T-helper 2 cell (primary cell): ENCODE data around the gene SEC14L2.
A peak's percentile ranks its signal among the peaks of the same experiment; 100 is the strongest.
"Not testable (repeated sequence)": the region's sequence is repeated elsewhere in the genome, so short reads cannot be mapped to it uniquely, and the experiment has no call there.

Experiments
- DNase-seq, 5 experiments: peaks; one replicate each; pipeline versions ENCODE4 v3.0.0 to v3.0.0-alpha.2; 2012 to 2022

The SEC14L2 gene

DNA sequence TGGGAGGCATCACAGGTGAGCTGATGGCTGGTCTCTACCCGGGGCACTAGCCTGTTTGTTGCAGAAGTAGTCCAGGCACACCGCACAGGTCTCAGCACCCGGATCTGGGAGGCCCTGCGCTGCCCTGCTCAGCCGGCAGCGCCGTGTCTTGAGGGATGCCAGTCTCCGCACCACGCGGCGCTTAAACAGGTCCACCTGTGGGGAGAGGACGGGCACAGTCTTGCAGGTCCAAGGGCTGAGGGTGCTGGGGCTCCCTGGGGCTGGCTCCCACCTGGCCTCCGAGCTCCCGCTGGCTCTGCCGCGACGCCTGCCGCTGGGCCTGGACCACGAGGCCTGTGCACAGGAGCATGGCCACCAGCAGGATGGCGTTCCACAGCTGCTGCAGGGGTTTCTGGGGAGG, 16.8 kb upstream of the SEC14L2 start:
- no peak for DNase-seq

DNA sequence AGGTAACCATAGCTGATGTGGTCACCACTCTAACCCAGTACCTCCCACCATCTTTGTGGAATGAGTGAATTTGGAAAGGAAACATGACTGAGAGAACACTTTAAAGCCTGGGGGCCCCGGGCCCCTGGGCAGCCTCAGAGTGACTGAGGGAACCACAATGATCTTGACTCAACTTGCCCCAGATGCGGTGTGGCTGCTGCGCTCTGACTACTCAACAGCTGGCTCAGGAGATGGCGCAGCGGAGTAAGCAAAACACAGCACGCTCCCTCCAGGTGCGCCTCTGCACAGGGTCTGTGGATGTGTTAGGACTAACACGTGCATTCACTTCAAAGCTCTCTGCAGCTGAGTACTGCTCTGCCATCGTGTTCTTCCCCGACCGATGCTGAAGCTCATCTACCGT, 15.6 kb upstream of the SEC14L2 start:
- DNase-seq = no peak

DNA sequence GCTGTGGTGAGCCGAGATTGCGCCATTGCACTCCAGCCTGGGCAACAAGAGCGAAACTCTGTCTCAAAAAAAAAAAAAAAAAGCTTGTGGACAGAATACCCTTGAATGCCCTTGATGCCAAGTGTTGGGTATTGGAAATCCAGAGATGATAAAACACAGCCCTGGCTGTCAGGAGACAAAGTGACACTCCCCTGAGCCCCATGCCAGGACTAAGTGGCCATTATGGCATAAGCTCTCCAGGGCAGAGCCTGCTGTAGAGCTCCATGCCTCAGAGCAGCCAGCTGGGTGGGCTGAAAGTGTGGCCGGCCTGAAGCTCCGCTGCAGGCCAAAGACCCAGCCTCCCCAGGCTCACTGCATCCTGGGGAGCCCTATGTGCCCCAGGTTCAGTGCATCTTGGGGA, 14.5 kb upstream of the SEC14L2 start:
- DNase-seq = no peak

DNA sequence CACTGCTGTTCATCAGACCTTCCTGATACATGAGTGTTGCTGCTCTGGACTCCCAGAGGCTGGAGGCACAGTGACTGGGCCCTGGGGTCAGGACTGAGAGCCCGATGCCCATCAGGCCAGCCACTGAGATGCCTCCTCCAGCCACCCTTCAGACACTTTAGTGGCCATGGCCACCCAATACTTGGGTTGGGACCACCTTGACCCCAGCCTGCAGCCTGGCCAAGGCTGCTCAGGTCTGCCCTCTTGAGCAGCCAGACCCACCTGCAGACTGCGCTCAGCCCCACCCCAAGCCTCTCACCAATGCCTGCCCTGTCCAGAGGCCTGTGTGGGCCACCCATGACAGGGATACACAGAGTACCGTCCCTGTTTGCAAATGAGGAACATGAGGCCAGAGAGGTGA, 13.8 kb upstream of the SEC14L2 start:
- no peak for DNase-seq

DNA sequence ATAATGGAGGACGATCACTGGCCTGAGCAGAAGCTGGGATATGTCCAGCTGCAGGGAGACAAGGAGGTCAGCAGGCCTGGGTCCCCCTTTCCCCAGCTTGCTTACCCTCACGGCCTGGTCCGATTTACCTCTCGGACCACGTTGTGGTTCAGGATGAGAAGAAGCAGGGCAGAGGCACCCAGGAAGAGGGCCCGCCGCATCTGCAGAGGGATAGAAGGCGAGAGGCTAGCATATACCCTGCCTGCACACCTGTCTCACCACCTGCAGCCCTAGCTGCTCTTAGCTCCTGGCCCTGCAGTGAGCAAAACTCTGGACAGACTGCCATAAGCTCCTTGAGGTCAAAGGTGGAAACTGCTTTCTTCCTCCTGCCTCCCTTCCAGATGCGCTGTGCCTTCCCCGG, 10.9 kb upstream of the SEC14L2 start:
- no peak for DNase-seq

DNA sequence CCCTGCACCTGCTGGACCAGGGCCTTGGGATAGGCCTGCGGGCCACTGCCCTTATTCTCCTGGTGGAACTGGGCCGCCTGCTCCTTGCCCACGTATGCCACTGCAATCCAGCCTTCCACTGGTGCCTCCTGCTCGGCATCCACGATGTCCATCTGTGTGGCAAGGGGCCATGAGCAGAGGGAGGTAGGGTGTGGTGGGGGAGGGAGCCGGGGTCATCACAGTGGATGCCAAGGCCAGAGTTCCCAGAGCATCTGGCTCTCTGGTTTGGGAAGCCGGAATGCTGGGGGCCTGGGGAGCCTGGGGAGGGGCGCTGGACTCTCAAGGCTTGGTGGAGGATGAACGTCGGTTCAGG, 10.2 kb upstream of the SEC14L2 start:
- no peak for DNase-seq

DNA sequence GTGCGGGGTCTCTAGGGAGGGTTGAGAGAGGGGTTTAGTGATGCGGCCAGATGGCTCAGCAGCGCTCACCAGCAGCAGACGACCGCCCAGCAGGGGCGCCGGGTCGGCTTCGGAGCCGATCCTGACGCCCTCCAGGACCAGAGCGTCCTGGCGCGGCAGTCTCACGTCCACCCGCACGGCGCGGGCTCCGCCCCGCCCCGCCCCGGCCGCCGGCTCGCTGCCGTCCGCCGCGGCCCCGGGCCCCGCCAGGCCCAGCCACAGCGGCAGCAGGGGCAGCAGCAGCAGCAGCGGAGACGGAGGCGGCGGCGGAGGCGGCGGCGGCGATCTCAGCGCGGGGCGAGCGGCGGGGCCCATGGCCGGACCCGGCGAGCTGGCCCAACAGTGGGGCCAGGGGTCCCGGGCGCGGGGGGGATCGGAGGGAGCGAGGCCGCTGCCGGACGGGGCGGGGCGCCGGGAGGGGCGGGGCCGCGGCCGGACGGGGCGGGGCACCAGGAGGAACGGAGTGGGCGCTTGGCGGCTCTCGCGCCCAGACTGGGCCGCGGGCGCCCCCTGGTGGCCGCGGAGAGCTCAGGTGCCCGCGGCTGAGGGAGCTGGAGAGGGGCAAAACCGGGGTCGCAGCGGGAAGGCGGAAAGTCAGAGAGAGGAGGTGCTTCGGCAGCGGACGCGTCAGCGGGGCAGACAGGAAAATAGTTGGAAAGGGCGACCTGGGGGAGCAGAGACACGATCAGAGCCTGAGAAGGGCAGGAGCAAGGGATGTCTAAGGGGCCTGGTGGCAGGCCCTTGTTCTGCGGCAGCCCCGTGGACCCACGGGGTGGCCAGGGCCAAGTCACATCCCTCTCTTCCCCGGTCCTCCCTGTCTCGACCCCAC, 9.6 kb upstream of the SEC14L2 start, which contains the start of gene RNF215:
RNF215 (minus strand) TSS at position 452 of the 868 bp plus-strand sequence; CDS start at position 354, 98 bp downstream.
- peak; percentile 66 to 78 (median 71) for DNase-seq

DNA sequence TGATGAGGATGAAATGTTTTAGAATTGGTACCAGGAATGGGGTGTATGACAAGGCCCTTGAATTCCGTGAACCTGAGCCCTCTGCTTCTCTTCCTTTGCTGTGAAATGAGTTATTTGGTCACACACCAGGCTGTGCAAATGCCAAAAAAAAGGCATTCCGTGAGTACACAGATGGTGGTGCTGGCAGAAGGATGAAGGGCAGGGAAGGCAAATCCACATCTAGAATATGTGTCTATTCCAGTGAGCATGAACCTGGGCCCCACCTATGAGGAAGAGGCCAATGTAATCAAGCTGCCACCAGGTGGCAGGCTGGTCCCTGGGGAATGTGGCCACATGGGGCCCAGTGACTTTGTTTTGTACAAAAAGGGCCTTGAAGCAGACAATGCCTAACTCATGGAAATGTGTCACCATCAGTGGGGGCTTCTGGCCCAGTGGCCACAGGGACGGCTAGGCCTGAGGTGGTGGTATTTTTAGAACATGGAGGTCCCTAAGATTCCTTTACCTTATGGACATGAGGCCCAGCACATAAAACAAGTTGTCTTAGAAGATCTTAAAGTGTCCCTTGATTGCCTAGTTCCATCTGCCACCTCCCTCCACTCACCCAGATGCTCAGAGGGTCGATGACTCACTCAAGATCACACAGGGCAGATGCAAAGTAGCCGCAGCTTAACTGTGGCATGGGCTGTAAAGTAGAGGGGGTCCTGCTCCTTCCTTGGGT, 5.7 kb upstream of the SEC14L2 start:
- DNase-seq = peak; percentile 47 to 84 (median 67)

DNA sequence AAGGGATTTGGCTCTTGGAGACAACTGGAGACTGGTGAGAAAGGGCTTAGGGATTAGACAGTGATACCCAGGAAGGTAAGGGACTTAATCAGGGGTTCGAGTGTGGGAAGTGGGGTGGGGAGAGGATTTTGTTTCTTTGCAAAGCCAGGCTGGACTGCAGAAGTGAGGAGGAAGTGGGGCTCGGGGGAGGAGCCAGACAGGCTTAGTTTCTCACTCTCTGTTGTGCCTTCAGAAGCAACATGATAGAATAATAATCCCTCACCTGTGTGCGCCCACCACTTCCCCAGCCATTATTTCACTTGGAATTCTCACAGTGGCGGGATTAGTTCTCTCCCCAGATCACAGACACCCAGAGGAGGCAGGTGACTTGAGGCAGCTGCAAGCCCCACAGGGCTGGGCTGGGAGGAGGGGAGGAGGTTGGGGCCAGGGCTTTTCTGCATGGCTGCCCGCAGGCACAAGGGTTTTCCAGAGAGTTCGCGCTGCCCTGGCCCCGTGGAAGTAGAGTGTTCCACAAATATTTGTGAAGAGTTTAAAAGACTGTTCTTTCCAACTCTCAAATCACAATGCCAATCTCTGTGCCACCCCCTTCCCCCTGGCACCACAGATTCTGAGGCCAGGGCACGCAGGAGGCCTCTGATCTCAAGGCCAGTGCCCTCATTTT, 4.0 kb upstream of the SEC14L2 start:
- DNase-seq = no peak

DNA sequence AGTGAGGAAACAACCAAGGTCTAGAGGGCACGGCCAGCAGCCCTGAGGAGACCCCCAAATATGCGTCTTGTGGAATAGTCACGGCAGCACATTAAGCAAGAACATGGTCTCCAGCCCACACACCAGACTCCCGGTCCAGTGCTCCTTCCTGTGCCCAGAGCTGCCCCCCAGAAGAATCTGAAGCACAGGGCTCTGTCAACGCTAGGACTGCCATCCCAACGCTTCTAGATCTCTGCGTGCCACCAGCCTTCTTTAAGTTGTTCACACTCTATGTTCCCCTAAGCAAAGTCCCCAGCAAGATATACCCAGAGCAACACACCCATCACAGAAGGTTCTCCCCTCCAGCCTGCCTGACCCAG, 3.5 kb upstream of the SEC14L2 start:
- DNase-seq = no peak

DNA sequence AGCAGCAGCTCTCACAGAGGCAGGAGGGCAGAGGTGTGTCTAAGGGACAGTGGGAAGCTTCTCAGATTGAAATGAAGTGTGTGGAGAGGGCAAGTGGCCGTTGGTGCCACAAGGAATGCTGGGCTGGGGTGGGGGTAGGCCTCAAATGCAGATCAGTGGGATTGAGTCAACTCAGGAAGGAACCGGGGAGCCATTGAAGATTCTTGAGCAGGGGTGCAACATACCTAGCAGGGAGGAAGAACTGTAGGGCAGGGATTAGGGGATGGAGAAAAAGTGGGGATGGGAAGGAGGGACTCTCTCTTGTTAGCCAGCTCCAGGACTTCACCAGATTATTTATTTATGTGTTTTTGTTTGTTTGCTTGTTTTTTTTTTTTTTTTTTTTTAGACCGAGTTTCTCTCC, 2.9 kb upstream of the SEC14L2 start:
- no peak for DNase-seq

DNA sequence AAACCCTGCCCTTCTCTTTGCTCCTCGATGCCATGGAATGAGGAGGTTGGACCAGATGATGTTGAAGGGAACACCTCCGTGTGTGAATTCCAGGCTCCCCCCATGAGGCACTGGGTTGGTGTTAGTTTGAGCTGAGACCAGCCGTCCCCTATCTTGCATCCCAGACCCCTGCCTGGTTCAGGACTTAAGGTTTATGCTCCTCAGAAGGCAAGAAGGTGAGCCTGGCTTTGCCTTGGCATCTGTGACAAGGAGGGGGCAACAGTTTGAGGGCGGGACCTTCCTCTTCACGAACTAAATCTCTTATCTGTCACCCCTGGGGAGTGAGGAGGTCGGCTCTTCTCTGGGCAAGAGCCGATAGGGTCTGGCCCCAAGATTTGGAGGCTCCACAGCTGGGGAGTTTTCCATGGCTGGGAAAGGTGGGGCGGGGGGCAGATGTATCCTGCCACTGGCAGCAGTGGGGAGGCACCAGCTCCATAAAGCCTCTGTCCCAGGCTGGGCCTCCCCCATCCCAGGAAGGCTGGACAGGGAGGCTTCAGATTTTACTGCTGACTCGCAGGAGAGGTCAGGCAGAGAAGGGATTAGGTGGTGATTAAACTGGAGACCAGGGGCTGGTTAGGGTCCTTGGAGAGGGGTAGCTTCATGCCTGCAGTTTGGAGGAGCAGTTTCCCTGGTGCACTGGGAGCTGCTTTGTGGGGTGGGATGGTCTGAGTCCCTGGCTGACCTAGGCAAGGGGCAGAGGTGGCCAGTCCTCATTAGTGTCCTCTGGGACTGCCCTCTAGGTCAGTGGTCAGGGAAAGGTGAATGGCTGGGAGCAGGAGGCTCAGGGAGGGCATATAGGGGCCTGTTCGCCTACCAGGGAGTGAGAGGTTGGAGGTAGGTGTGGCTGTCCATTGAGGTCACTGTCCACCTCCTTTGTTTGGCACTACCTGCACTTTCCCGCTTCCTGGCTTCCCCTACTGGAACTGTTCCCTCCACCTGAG, 1.1 kb downstream of the SEC14L2 start:
- DNase-seq = no peak

DNA sequence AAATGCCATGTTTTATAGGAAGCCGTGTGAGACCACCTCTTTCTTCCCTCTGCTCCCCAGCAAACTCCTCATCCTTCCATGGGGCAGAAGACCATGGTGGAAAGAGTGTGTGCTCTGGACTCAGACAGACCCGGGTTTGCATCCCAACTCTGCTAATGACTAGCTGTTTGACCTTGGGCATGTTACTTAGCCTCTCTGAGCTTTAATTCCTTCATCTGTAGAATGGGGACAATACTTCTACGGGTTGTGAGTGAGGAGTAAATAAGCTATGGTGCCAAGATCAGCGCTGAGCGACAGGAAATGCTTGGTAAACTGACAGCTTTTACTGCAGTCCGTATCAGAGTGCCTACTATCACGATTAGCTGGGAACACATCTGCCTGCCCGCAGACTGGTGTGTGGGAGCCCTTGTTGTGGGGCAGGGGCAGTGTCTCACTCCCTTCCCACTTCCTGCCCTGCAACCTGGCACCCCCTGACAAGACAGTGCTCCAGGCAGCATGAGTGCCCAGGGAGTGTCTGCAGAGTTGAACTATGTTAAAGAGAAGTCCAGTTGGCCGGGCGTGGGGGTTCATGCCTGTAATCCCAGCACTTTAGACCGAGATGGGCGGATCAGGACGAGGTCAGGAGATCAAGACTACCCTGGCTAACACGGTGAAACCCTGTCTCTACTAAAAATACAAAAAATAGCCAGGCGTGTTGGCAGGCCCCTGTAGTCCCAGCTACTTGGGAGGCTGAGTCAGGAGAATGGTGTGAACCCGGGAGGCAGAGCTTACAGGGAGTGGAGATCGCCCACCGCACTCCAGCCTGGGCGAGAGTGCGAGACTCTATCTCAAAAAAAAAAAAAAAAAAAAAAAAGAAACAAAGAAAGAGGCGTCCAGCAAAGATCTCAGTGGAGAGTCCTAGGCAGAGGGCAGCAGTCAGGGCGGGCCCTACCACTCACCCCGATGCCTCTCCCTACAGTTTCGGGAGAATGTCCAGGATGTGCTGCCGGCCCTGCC, 2.2 kb downstream of the SEC14L2 start:
- peak in 1 of 5 experiments; percentile 42 for DNase-seq

DNA sequence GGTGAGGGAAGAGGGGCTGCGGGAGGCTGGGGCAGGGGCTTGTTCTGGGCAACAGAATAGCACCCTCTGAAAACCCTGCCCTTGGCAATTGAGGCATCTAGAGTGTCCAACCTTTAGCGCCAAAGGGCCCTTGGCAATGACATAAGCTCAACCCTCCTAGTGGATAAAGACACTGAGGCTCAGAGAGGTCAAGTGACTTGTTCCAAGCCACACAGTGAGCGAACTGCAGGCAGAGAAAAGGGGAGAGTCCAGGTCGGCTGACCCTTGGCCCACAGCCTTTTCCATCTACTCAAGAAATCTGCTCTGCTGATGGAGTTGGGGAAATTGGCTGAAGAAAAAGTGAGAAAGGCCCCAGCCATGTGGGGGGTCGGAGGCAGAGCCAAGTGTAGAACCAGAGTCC, 2.9 kb downstream of the SEC14L2 start:
- DNase-seq = no peak

DNA sequence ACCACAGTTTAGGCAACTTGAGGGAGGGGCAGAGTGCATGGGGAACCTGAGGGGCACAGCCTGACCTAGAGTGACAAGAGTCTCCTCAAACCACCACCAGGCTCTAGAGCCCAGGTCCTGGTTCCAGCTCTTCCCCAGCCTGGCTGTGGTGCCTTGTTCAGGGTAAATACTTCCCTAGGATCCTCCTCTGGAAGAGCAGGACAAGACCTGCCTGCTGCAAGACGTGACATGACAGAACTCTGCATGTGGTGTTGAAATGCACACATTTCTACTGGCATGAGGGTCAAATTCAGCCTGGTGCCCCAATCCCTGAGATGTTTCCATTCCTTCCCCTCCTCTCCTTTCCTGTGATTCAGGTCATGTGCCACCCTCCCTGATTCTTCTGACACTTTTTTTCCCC, 3.3 kb downstream of the SEC14L2 start:
- no peak for DNase-seq

DNA sequence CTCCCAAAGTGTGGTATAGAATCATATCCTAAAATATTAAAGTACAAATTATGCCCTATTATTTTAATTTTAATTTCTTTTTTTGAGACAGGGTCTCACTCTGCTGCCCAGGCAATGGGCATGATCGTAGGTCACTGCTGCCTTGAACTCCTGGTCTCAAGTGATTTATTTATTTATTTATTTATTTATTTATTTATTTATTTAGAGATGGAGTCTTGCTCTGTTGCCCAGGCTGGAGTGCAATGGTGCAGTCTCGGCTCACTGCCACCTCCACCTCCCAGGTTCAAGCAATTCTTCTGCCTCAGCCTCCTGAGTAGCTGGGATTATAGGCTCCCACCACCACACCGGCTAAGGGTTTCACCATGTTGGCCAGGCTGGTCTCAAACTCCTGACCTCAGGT, 4.2 kb downstream of the SEC14L2 start:
- DNase-seq = not testable (repeated sequence)

DNA sequence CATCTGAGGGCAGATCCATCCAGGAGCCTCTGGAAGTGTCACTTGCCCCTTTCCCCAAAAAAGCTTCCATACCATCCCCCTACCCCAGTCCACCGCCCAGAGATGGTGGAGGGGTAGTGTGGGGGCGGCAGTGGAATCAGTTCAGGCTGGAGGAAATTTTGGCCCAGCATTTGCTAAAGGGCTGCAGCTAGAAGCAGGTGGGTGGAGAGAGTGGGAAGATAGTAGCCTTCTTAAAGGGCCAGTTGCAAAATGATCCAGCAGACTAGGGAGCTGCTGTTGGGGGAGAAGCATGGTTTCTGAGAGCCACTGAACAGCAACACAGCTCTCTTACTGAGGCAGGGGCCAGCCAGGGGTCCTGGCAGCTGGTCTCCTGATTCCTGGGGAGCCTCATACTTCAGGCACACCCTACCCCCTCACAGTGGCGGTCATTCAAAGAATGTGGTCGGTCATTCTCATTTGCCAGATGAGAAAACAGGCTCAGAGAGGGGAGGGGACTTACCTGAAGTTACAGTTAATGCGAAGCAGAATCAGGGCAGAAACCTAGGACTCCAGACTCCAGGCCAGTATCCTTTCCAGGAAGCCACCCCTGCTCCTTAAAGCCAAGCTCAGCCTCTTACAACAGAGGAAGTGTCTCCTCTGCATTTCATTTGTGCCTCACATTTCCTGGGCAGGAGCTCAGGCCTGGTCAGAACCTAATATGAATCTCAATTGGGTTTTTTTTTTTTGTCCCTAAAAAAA, 5.4 kb downstream of the SEC14L2 start:
- no peak for DNase-seq

DNA sequence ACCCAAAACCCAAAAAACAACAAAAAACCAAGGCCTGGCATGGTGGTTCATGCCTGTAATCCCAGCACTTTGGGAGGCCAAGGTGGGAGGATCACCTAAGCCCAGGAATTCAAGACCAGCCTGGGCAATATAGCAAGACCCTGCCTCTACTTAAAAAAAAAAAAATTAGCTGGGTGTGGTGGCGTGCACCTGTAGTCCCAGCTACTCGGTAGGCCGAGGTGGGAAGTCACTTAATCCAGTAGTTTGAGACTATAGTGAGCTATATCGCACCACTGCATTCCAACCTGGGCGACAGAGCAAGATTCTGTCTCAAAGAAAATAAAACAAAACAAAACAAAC, 5.9 kb downstream of the SEC14L2 start:
- not testable (repeated sequence) for DNase-seq

DNA sequence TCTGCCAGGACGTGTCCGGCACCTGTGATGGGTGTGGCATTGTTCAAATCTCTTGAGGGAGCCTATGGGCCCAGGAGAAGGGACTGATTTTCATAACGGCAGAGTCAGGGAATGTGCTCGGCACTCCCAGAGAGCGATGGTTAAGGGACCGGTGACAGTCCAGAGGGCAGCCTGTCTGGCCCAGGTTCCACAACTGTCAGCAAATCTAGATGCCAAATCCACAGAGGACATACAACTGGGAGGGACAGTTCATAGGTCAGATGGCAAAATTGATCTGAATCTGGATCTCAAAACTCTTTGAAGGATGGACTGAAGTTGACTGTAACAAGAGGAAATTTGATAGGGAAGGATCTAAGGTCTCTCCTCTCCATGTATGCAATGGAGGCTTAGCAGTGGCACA, 7.5 kb downstream of the SEC14L2 start:
- no peak for DNase-seq

DNA sequence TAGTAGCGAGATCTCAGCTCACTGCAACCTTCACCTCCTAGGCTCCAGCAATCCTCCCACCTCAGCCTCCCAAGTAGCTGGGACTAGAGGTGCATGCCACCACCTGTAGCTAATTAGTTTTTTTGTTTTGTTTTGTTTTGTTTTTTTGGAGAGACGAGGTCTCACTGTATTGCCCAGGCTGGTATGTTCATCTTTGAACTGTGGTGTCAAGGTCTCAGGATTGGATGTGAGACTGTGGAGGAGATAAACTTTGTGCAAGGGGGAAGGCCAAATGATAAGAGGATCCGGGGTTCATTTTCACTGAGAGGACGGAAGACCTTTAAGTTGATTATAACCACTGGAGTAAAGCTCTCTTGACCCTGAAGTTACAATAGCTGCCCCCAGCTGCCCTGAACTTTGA, 8.9 kb downstream of the SEC14L2 start:
- DNase-seq = no peak

DNA sequence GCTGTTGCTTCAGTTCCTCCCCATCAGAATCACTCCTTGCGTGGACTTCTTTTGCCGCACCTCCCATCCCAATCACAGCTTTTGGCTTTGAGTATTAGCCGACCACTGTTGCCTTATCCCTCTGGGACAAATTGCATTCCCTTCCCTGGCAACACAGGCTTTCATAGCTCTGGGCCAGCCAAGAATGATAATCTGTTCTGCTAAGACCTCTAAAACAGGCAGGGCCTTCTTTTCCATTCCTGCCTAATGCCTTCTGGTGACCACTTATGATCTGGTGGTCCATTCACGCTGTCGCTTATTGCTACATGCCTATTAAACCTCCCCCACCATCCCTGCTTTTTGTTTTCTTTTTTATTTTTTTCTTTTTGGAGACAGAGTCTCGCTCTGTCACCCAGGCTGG, 9.6 kb downstream of the SEC14L2 start:
- no peak for DNase-seq
